Stimulated activated CD4-positive, alpha-beta T cell treated with anti-CD3 and anti-CD28 coated beads, Interleukin-4, amount 100 ng/mL, for 48 hours (primary cell): ENCODE data around the gene CMTM1.
"Not testable (repeated sequence)": the region's sequence is repeated elsewhere in the genome, so short reads cannot be mapped to it uniquely, and the experiment has no call there.

ENCODE experiments used
- DNase-seq, 2 donors: peaks; one replicate each; pipeline ENCODE4 v3.0.0-alpha.2; 2020; ENCODE audit warnings: low read depth in 2 of 2

The CMTM1 gene

GRCh38 chr16:66614161-66614802 lies 48.0 kb downstream of the CMTM1 start:
- no peak for DNase-seq

- DNase-seq: no peak
Observed at GRCh38 chr16:66616169-66616568, 49.9 kb downstream of the CMTM1 start.

- no peak for DNase-seq
Observed at GRCh38 chr16:66616592-66616991, 50.4 kb downstream of the CMTM1 start.

GRCh38 chr16:66617010-66617434 lies 50.8 kb downstream of the CMTM1 start:
- DNase-seq: no peak

- no peak for DNase-seq
Observed at GRCh38 chr16:66617728-66618127, 51.5 kb downstream of the CMTM1 start.

GRCh38 chr16:66618588-66619375 lies 52.5 kb downstream of the CMTM1 start:
- no peak for DNase-seq

- DNase-seq: no peak
Observed at GRCh38 chr16:66619534-66620428, 53.5 kb downstream of the CMTM1 start.

- no peak for DNase-seq
Observed at GRCh38 chr16:66620429-66620795, 54.2 kb downstream of the CMTM1 start.

GRCh38 chr16:66621973-66622372 lies 55.7 kb downstream of the CMTM1 start:
- no peak for DNase-seq

- no peak for DNase-seq
Observed at GRCh38 chr16:66622863-66623262, 56.6 kb downstream of the CMTM1 start.

- no peak for DNase-seq
Observed at GRCh38 chr16:66623755-66624154, 57.5 kb downstream of the CMTM1 start.

- DNase-seq: not testable (repeated sequence)
Observed at GRCh38 chr16:66627611-66628378, 61.6 kb downstream of the CMTM1 start.
